SIG-M5 treated with dmso at 0.1 percent for 504 hours (cell line): ENCODE results near the gene C8A.

ENCODE experiments used
- DNase-seq: peaks from one replicate; lab custom pipeline; 2025; ENCODE audit not compliant: unreplicated experiment; lab: John Stamatoyannopoulos, UW

C8A gene

DNA sequence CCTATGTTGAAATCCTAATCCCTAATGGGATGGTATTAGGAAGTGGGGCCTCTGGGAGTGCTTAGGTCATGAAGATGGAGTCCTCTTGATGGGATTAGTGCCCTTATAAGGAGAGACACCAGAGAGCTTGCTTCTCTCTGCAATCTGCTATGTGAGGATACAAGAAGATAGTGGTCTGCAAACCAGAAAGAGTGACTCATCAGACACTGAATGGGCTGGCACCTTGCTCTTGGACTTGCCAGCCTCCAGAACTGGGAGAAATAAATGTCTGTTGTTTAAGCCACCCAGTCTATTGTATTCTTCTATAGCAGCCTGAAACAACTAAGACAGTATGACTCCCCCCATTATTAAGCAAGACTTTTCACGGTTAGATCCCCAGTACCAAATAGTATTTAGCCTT lies 67.9 kb downstream of the C8A start:
- DNase-seq = no peak

DNA sequence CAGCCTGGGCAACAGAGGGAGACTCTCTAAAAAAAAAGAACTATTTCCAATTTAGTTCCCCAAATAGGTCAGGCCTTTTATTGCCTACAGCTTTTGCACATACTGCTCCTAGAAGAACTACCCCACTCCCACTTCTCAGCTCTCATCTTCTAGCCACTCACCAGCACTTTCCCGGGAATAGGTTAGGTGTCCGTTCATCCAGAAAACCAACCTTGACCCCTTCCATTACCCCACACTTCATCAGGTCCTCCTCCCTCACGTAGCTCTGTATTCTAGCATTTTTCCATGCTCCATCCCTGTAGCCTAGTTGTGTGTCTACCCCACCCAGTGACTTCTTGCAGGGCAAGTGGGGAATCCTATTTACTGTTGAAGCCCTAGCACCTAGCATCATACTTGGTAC lies 68.6 kb downstream of the C8A start:
- no peak for DNase-seq

DNA sequence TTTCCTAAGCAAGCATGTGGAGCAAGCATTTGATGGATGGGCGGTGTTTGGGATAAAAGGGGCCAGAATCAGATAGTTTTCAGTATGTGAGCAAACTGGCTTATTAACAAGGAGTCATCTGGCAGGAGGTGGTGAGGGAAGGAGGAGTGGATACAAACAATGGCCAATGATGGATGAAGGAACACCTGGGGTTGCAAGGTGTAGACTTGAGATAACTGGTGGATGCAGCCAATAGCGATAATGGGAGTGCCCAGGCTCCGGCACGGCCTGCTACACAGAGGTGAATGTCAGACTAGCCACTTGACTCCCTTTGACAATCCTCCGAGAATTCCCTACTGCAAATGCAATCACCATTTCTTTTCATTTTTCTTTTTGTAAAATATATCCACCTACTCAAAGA lies 69.5 kb downstream of the C8A start:
- DNase-seq = no peak

DNA sequence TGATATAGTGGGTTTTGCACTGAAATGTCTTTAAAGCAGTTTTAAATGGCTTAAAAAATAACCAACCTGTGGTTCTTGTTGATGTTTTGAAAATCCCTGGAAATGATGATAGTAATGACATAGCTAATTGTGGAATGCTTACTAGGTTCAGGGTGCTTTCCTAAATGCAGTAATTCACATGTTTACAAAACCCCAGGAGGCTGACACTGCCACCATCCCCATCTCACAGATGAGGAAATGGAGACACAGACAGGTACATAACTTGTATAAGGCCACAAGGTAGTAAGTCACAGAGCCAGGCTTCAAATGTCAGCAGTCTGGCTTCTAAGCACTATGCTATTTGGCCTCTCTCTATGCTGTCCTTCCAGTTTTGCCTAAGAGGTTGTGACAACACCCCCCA lies 70.6 kb downstream of the C8A start:
- no peak for DNase-seq

DNA sequence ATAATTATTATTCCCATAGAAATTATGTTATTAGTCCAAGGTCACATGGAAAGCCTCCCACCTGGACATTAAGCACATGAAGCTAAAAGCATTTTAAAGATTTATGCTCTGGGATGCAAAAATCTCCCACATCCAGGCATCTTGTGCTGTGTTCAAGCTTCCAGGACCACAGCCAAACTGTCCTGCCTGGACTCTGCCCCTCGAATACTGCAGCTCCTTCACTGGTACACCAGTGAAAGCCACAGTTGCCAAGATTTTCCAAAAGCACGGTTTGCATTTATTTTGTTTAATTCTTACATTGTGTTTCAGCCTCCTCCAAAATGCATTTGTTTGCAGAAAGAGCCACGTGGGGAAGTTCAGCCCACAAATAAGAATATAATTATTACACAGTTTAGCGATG lies 72.6 kb downstream of the C8A start:
- no peak for DNase-seq

DNA sequence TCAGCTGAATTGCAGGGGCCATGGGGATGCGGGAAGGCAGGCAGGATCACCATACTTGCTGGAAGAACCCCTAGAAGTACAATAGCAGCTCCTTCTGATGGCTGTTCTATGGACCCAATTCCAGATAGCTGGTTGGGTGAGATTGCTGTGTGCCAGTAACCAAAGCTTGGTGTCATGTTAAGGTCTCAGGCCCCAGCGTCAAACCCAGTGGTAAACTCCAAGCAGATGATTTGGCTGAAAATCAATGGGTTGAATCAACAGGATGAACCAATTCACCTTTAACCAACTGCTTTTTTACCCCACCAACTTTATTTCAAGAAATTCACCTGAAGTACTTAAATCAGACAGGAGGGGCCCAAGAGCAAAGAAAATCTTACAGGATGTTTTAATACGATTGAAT lies 73.4 kb downstream of the C8A start:
- DNase-seq = no peak

DNA sequence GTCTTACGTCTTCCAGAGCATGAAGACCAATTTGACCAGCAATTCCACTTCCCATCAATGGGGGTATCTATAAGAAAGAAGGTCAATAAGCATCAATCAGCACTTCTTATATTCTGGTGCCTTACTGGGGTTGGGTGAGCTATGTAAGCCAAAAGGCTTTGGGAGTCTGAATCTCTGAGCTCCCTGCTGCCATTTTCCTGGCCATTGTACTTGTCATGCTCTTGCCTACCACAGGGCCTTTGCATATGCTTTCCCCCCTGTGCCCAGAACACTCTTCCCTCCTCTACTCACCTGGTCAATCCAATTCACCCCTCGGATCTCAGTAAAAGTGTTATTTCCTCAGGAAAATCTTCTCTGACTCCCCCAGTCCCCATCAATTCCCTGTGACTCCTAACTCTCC lies 74.9 kb downstream of the C8A start:
- no peak for DNase-seq

DNA sequence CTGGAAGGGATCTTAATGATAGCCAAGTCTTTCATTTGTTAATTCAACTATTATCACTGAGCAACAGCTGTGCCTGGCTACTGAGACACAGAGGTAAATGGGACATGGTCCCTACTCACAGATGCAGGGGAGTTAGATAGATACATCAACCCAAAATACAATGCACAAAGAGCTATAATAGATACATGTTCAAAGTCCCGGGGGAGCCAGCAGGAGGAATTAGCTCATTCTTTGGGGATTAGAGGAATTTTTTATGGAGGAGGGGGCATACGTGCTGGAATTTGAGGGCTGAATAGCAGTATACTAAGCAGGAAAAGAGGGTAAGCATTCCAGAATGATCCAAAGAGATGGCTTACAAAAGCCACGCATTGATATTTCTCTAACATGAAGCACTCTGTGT lies 76.6 kb downstream of the C8A start:
- DNase-seq = no peak

DNA sequence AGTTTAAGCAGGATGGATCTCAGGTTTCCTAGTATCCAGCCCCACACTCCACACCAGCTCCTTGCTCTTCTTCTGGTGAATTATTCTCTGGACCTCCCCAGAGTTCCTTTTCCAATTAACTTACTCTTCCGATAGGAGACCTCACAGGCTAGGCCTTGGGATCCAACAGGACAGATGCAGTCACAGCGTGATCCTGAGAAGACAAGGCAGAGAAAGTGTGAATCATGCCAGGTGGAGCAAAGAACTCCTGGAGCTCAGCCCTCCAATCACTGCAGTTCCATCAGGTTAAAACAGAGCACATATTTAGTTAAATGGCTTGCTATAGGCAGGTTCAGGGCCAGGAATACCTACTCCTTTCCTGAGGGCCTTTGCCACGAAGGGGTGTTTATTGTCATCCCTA lies 77.1 kb downstream of the C8A start:
- DNase-seq = no peak

DNA sequence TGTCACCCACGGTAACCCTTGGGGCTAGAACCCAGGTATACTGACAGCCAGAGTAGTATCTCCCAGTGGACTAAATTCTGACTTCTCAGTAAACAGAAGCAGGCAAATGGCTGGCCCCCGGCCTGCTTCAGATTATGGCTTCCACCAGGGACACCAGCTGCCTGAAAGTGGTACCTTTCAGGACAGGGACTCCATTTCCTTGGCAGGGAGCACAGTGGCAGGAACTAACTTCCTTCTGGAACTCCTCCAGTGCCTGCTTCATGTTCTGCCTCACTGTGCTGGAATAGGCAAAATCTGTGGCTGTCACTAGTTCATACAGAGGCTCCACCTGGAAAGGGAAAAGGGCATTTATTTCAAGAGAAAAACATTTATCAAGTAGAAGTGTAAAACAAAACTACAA lies 78.6 kb downstream of the C8A start:
- no peak for DNase-seq

DNA sequence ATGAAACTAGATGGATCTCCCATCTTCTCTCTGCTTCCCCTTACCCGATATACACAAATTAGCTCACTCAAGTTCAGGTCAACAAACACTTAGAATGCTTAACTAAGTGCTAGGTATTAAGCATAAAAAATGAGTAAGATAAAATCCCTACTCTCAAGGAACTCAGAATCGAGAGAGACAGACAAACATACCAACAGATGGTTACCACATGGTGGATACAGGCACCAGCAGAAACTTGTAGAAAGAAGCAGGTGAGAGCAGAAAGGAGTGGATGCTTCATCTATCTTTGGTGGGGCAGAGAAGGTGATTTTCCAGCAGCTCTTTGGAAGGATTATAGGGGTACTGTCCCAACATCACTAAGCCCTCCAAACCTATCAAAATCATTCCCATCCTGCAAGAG lies 79.0 kb downstream of the C8A start:
- DNase-seq = no peak

DNA sequence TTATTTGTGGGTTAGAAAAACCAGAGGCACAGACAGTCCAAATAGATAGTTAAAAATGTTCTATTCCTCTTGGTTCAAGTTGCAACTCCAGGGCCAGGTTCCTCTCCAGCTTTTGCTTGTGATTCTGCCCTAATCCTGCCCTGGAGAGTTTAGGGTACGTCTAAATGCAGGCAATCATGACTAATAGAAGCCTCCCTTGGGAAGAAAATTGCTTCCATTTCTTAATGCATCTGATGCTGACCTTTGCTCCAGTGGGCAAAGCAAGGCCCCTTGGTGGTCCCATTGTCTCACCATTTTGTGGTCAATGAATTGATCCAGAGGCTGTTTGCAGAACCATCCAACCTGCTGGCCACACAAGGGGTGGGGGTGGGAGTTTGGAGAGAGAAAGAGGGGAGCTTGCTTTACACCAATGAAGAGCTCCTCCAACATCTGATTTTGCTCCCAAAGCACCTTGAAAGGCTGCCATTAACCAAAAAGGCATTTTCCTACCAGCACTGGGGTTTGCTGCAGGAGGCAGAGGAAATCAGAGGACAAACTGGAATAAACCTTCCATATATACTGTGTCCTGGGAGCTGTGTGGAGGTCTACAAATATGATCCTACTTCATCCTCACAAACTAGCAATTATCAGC lies 79.9 kb downstream of the C8A start:
- DNase-seq = no peak

DNA sequence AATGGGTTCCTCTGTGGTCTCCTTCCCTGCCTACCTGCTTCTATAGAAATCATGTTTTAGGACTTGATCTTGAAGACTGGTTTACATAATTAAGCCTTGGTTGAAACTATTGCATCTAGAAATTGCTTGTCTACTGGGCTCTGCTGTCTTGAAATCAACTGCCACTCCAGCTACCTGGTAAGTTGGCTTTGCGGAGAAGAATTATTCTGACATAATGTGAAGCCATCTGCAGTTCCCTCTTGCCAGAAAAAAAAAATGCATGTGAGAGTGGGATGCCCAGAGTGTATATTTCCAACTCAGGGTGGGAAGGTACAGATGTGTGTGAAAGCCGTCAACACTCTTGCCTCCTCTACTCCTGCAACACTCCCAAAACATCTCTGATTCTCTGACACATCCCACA lies 84.0 kb downstream of the C8A start:
- no peak for DNase-seq

DNA sequence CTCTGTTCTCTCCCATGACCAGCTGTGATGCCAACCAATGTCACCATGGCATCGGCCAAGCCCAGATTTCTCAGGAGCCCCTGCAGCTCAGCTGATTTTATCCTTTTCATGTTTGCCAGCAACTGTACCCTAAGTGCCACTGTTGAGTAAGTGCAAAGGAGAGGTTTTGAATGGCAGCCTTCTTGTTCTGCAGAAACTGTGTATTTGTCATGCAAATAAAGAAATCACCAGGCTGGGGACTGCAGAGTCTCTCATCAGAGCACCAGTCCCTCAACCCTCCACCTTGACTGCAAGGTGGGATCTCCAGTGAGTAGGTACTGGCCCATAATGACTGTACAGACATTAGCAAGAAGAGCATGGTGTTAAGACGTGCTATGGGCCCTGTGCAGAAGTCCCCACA lies 84.6 kb downstream of the C8A start:
- no peak for DNase-seq

DNA sequence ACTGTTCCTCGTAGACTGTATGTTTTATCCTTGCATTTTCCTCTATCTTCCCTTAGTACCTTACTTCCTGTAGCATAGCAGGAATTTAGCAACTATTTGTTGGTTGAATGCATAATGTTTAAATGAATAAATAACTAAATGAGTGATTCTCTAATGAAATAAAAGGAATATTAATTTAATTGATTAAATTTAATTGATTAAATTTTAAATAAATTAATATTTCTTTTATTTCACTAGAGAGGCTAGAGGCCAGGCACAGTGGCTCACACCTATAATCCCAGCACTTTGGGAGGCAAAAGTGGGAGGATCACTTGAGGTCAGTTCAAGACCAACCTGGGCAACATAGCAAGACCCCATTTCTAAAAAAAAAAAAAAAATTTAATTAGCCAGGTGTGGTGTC lies 85.4 kb downstream of the C8A start:
- no peak for DNase-seq

DNA sequence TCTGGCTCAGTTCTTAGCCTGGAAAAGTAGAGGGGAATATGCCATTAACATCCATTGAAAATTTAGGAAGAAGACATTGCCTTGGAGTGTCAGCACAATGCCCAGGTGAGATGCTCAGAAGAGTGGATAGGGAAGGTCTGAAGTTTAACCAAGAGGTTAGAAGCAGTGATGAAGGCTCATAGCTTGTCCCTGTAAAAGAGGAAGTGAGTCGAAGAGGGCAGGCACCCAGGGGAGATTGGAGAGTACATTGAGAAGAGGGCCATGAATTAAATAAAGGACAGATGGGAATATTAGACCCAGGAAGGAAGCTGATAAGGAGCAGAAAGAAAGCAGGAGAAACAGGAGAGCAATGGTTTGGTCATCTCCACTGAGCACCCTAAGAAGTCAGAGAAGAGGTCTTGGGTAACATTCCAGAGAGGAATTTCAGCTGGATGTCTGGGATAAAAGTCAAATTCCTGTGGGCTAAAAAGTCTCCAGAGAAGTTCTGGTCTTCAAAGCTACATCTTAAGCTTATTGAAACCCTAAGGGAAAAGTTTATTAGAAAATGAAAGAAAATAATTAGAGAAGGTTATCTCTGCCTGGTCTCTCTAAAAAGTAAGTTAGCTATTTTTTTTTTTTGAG lies 93.9 kb downstream of the C8A start:
- DNase-seq = no peak

DNA sequence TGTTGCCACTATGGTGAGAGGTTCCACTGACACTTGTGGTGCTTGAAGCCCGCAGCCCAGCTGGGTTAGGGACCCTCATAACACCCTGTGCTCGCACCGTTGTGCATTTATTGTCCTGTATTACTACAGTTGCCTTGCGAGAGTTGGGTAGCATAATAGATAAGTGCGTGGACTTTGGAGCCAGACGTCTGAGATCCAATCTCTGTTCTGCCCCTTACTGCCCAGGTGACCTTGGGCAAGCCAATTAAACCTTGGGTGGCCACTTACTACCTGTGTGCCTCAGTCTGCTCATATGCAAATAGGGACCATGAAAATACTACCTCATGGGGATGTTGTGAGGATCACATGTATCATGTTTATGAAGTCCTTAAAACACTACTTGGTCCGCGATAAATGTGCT lies 97.9 kb downstream of the C8A start:
- no peak for DNase-seq

DNA sequence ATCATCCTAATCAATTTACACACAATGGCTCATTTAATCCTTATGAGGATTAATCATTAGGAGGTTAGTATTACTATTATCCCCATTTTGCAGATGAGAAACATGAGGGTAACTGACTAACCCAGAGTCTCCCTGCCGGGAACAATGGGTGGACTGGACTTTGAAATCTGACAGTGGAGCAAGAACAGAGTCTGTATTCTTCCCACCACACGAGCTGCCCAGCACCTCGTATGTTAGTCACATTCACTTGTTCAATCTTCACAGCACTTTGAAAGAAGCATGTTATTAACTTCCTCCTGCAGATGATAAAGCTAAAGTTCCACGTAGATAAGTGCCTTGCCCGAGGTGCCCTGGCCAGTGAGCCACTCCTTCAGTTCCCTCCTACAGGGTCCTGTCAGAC lies 98.8 kb downstream of the C8A start:
- DNase-seq = no peak

DNA sequence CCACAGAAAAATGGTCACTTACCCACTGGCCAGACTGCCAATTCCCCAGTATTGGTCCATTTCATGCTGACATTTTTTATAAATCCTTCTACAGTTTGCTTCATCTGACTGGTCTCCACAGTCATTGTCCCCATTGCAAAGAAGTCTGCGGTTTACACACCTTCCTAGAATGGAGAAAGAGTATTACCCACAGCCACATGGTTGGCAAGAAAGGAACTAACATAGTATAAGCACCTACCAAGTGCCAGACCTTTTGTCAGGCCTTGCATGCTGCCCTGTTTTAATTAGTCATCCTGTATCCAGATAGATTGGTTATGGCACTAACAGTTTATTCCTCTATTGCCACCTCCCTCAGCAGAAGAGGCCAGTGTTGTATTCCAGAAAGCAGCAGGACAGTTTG lies 100.1 kb downstream of the C8A start:
- DNase-seq = no peak

DNA sequence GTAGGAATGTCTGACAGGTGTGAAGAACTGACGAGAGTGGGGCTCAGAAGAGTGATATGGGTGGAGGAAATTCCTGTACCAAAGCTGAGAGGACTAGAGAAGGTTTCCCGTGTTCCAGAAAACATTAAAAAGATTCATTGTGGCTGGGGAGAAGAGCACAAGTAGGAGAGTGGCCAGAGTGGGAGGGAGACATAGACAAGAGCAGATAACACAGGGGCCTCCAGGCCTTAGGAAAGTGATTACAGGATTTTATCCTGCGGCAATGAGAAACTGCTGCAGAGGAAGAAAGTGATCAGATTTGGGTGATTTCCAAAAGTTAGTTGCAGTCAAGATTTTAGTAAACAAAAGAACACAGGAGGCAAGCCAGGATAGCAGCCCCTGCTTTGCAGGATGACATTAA lies 103.3 kb downstream of the C8A start:
- no peak for DNase-seq

DNA sequence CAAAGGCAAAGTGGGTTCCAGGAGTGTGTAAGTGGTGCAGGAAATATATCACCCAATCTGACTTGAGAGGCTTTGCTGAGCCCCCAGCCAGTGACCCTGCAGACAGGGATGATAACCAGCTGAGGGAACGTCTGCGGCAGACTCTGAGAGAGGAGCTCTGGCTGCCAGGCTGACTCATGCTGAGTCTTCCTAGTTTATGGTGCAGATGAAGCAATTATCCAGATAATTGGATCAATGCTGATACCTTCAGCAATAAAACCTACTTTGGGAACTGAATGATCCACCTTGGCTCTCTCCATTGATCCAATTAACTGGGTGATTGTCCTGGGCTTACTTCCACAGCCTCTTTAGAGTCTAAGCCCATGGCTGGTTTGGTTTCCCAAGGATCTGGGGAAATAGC lies 103.9 kb downstream of the C8A start:
- DNase-seq = no peak

DNA sequence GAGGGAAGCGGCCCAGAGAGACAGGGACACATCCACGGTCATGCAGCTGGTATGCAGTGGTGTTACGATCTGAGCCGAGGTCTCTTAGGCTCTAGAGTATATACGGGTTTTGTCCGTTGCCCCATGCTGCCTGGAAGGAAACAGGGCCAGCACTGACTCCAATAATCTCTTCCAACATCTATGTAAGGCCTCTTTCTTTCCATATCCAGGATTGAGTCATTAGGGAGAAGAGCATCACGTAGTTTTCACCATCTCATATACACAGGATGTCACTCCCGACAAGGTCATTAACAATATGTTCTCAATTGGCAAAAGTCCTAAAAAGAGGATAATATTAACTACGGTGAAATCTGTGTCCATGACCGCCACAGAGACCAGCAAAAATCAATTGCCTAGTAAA lies 106.8 kb downstream of the C8A start:
- DNase-seq = no peak

DNA sequence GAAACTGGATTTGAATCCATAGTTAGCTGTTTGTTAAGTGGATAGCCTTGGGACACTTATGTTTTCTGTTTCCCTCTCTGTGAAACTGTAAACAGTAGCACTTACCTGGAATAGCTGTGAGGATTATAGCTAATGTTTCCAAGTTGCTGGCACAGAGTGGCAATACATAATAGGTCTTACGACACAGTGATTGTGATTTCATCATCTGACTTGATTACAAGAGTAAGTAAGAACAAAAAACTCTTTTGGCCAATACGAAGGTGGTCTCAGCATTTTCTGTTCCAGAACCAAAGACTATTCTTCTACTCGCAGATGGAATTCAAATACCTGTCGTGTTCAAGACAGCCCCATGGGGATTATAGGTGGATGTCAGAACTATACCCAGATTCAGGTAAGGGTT lies 109.1 kb downstream of the C8A start:
- DNase-seq = no peak
